H1 (cell line): ENCODE data around the gene DCTD. TPM values are rescaled to one million over a fixed set of nuclear protein-coding genes. Genes with fewer than 3 reads are reported as not detected.

Experiments used
- CTCF ChIA-PET: fragments of 300-600 bp; sonication (Branson Sonifier 250); formaldehyde crosslinking; loops from one replicate; lab custom pipeline; 2021; ENCODE audit not compliant: partially characterized antibody; lab: Charles Lee
- POLR2A ChIA-PET: fragments of 300-600 bp; sonication (Branson Sonifier 250); formaldehyde crosslinking; loops from one replicate; lab custom pipeline; 2021; ENCODE audit warnings: inconsistent platforms; ENCODE audit not compliant: partially characterized antibody; lab: Charles Lee
- DNase-seq, 2 experiments: peaks; one replicate each; pipeline versions ENCODE4 v3.0.0 to v3.0.0-alpha.2; 2010 to 2022; ENCODE audit warnings: low spot score in 2 of 2, low read depth in 1 of 2, mixed read lengths in 1 of 2
- FAIRE-seq: peaks from 2 replicates; lab custom pipeline; 2011; peaks lifted over from hg19 to GRCh38; lab: Jason Lieb, UNC
- H2AFZ ChIP-seq: 2 replicates; pipeline ENCODE4 v1.8.1; 2012; ENCODE audit warnings: low read length, inconsistent platforms
- H2AK5ac ChIP-seq: 2 replicates; pipeline ENCODE4 v1.6.1; 2013; ENCODE audit warnings: low read depth, low read length
- H2BK120ac ChIP-seq: replicated peaks from 2 replicates; pipeline ENCODE3; 2013; ENCODE audit warnings: low read depth, low read length, inconsistent platforms
- H2BK12ac ChIP-seq: 2 replicates; pipeline ENCODE4 v1.6.1; 2013; ENCODE audit warnings: low read depth, low read length
- H2BK15ac ChIP-seq: 2 replicates; pipeline ENCODE4 v1.6.1; 2013; ENCODE audit warnings: low read length
- H2BK20ac ChIP-seq: 2 replicates; pipeline ENCODE4 v1.6.1; 2013; ENCODE audit warnings: low read length
- H2BK5ac ChIP-seq: 2 replicates; pipeline ENCODE4 v1.6.1; 2013; ENCODE audit warnings: low read depth, low read length
- H3K14ac ChIP-seq: 2 replicates; pipeline ENCODE4 v1.6.1; 2013; ENCODE audit warnings: inconsistent platforms; ENCODE audit not compliant: insufficient read length
- H3K18ac ChIP-seq: 2 replicates; pipeline ENCODE4 v1.6.1; 2013; ENCODE audit warnings: low read length; ENCODE audit errors: extremely low read depth
- H3K23ac ChIP-seq: 2 replicates; pipeline ENCODE4 v1.6.1; 2013; ENCODE audit warnings: inconsistent platforms; ENCODE audit not compliant: insufficient read length
- H3K23me2 ChIP-seq: 2 replicates; pipeline ENCODE4 v1.6.1; 2013; ENCODE audit warnings: low read depth, low read length
- H3K27ac ChIP-seq: 2 replicates; pipeline ENCODE4 v1.6.1; 2011; ENCODE audit warnings: low read depth, low read length, inconsistent platforms
- H3K27me3 ChIP-seq, 4 experiments: replicated peaks in 1 of 4; 1 replicate in 1 of 4; 2 replicates in 3 of 4; pipeline versions ENCODE4 v1.6.1 to v1.8.1; 2011 to 2013; ENCODE audit warnings: low read length in 3 of 4, mild to moderate bottlenecking in 3 of 4, inconsistent platforms in 2 of 4, mixed read lengths in 2 of 4, moderate library complexity in 1 of 4; ENCODE audit not compliant: control insufficient read depth in 3 of 4, insufficient read depth in 3 of 4; ENCODE audit errors: extremely low read depth in 1 of 4
- H3K36me3 ChIP-seq, 4 experiments: 2 replicates each; pipeline versions ENCODE4 v1.6.1 to v1.8.1; 2011 to 2013; ENCODE audit warnings: mild to moderate bottlenecking in 4 of 4, low read length in 3 of 4, moderate library complexity in 2 of 4, control low read depth in 1 of 4, inconsistent platforms in 1 of 4; ENCODE audit not compliant: insufficient read depth in 4 of 4, control insufficient read depth in 2 of 4
- H3K4ac ChIP-seq: replicated peaks from 2 replicates; pipeline ENCODE3; 2013; ENCODE audit warnings: low read length, low read depth, mixed read lengths, inconsistent platforms; ENCODE audit not compliant: insufficient read length
- H3K4me1 ChIP-seq, 4 experiments: replicated peaks in 1 of 4; 1 replicate in 1 of 4; 2 replicates in 3 of 4; pipeline versions ENCODE4 v1.6.1 to v1.8.1; 2011 to 2013; ENCODE audit warnings: low read length in 3 of 4, inconsistent platforms in 2 of 4, mixed read lengths in 1 of 4; ENCODE audit not compliant: insufficient read depth in 4 of 4, control insufficient read depth in 3 of 4
- H3K4me2 ChIP-seq, 2 experiments: 2 replicates each; pipeline versions ENCODE4 v1.6.1 to v1.8.1; 2011 to 2013; ENCODE audit warnings: low read depth in 2 of 2, low read length in 2 of 2, control low read depth in 1 of 2, inconsistent platforms in 1 of 2, mild to moderate bottlenecking in 1 of 2; ENCODE audit not compliant: insufficient read depth in 1 of 2
- H3K4me3 ChIP-seq, 4 experiments: fragments of 200-600, 300-600 bp in 1 of 4; sonication (generic), shearing (Covaris generic), sonication (Bioruptor Twin) in 1 of 4; 2 replicates each; pipeline versions ENCODE4 v1.5.1 to v1.8.1; 2011 to 2016; ENCODE audit warnings: low read length in 4 of 4, low read depth in 3 of 4, control low read depth in 2 of 4, inconsistent platforms in 2 of 4, mild to moderate bottlenecking in 2 of 4, mixed read lengths in 1 of 4, moderate library complexity in 1 of 4; ENCODE audit not compliant: insufficient read depth in 2 of 4; ENCODE audit errors: extremely low read depth in 1 of 4
- H3K56ac ChIP-seq: replicated peaks from 2 replicates; pipeline ENCODE3; 2013; ENCODE audit warnings: low read depth, mild to moderate bottlenecking, mixed read lengths, low read length, inconsistent platforms; ENCODE audit not compliant: insufficient read length
- H3K79me1 ChIP-seq: 2 replicates; pipeline ENCODE4 v1.6.1; 2013; ENCODE audit warnings: low read depth, low read length, control low read depth
- H3K79me2 ChIP-seq, 2 experiments: 2 replicates each; pipeline versions ENCODE4 v1.6.1 to v1.8.1; 2012 to 2013; ENCODE audit warnings: low read length in 2 of 2, mild to moderate bottlenecking in 2 of 2, inconsistent platforms in 1 of 2; ENCODE audit not compliant: insufficient read depth in 2 of 2, control insufficient read depth in 1 of 2
- H3K9ac ChIP-seq, 4 experiments: replicated peaks in 1 of 4; 1 replicate in 1 of 4; 2 replicates in 3 of 4; pipeline versions ENCODE4 v1.6.1 to v1.8.1; 2011 to 2013; ENCODE audit warnings: low read depth in 3 of 4, low read length in 3 of 4, control low read depth in 2 of 4, mild to moderate bottlenecking in 2 of 4, moderate library complexity in 2 of 4, inconsistent platforms in 1 of 4; ENCODE audit errors: extremely low read depth in 1 of 4
- H3K9me3 ChIP-seq, 2 experiments: 2 replicates each; pipeline versions ENCODE4 v1.6.1 to v1.8.1; 2012 to 2013; ENCODE audit warnings: mild to moderate bottlenecking in 2 of 2, moderate library complexity in 2 of 2, control low read depth in 1 of 2, inconsistent platforms in 1 of 2, low read depth in 1 of 2, low read length in 1 of 2, mixed read lengths in 1 of 2; ENCODE audit not compliant: insufficient read depth in 2 of 2
- H4K20me1 ChIP-seq, 2 experiments: replicated peaks in 1 of 2; 2 replicates each; pipeline versions ENCODE3 to v1.8.1; 2011 to 2013; ENCODE audit warnings: inconsistent platforms in 2 of 2, low read length in 2 of 2, mild to moderate bottlenecking in 1 of 2; ENCODE audit not compliant: insufficient read depth in 2 of 2, control insufficient read depth in 1 of 2
- H4K5ac ChIP-seq: 2 replicates; pipeline ENCODE4 v1.6.1; 2013; ENCODE audit warnings: low read length, low read depth, mixed read lengths, inconsistent platforms; ENCODE audit not compliant: insufficient read length
- H4K8ac ChIP-seq: 2 replicates; pipeline ENCODE4 v1.8.0; 2013; ENCODE audit warnings: mild to moderate bottlenecking, moderate library complexity, low read length, inconsistent platforms; ENCODE audit not compliant: insufficient read depth; ENCODE audit errors: extremely low read depth
- H4K91ac ChIP-seq: replicated peaks from 2 replicates; pipeline ENCODE3; 2013; ENCODE audit warnings: low read length, mixed read lengths, inconsistent platforms; ENCODE audit not compliant: insufficient read length
- MAX ChIP-seq: IDR thresholded peaks from 2 replicates; pipeline ENCODE4 v1.6.1; 2012; ENCODE audit warnings: inconsistent platforms
- WGBS, 2 experiments: shearing (Covaris generic) in 1 of 2; methylation state at CpG; one replicate each; pipeline versions ENCODE4 v1.1.6 to v1.1.7; 2013 to 2015; ENCODE audit warnings: low lambda C conversion rate in 2 of 2, mixed read lengths in 2 of 2, inconsistent platforms in 1 of 2, low coverage in 1 of 2, missing lambda C conversion rate in 1 of 2; ENCODE audit not compliant: insufficient replicate concordance in 2 of 2, insufficient coverage in 1 of 2, insufficient read length in 1 of 2; ENCODE audit errors: extremely low coverage in 1 of 2, missing lambda C conversion rate in 1 of 2; 5-methylcytosine and 5-hydroxymethylcytosine counted together
- polyA plus RNA-seq, 7 experiments: library from polyadenylated mRNA; depleted of rRNA in 3 of 7; stranded (reverse) in 5 of 7; unstranded in 2 of 7; fragments of >200 nt in 5 of 7; fragments of 200-250 nt in 2 of 7; gene quantifications; 1 replicate in 5 of 7; 2 replicates in 1 of 7; 4 replicates in 1 of 7; pipeline versions ENCODE4 v1.2.1 to v1.2.3, GENCODE V29; 2011 to 2013; ENCODE audit warnings: missing spikeins in 2 of 7, mixed read lengths in 2 of 7
- total RNA-seq: library from RNA; stranded (reverse); fragmentation: NEBNext Ultra II Directional; extraction: Animal tissue kit (Norgen Biotek cat#: 25700); gene quantifications from 2 replicates; pipeline ENCODE4 v1.2.1, GENCODE V29; 2021

Gene DCTD
- total and polyA plus RNA-seq, 2 of the 8 experiments (the other 6 are each of a cell fraction or from before 2014, with no cell fraction given) = 60.2 to 69.5 TPM

GRCh38 chr4:182888891-182889290 is 28.3 kb downstream of the DCTD start:
- POLR2A ChIA-PET = no interaction called here
- no peak overlapping the region for H4K8ac ChIP-seq

More at GRCh38 chr4:182888891-182889290, 28.3 kb downstream of the DCTD start:
- Histone ChIP-seq H3K4me2 (no peak overlapping the region), H3K14ac (no peak overlapping the region), H4K91ac (no peak overlapping the region), H3K18ac (no peak overlapping the region), H2AK5ac (no peak overlapping the region), H2BK5ac (no peak overlapping the region), H3K4me3 (no peak overlapping the region), H3K4ac (no peak overlapping the region), H3K79me1 (no peaks in the 10 kb centered on the region), H3K27ac (no peak overlapping the region), H4K20me1 (no peaks in the 10 kb centered on the region), H3K79me2 (no peaks in the 10 kb centered on the region), H3K23me2 (no peaks in the 10 kb centered on the region), H3K27me3 (no peaks in the 10 kb centered on the region), H2BK12ac (no peak overlapping the region), H2BK120ac (no peak overlapping the region), H3K9me3 (peaks cover 4 to 6% of the 10 kb centered on the region in 2 experiments; a peak in 1 of 4 replicates), H2BK15ac (no peak overlapping the region), H2AFZ (no peak overlapping the region), H3K23ac (no peak overlapping the region), H3K4me1 (no peaks in the 10 kb centered on the region), H3K9ac (no peak overlapping the region), H2BK20ac (no peak overlapping the region), H3K36me3 (peaks cover 5 to 49% (median 19%) of the 10 kb centered on the region in 4 experiments), H4K5ac (no peak overlapping the region), H3K56ac (no peak overlapping the region)
- TF ChIP-seq MAX = no peak
- DNase-seq (no peak), FAIRE-seq (no peak)
- WGBS, 2 experiments = 90% methylated on average over 4 of the region's 4 CpGs; no CpG with 5 or more reads in 1 of the 2 experiments
- CTCF ChIA-PET = interaction anchor here (0.6 kb wide), 1 partner anchor 11 kb away, joined by 3 read pairs; no protein-coding TSS in a partner anchor
